Liver (tissue), 9 donors: ENCODE data around the gene PLAAT1. TPM values are rescaled to one million over a fixed set of nuclear protein-coding genes. Genes with fewer than 3 reads are reported as not detected.

Source experiments
- DNase-seq: peaks from one replicate; pipeline ENCODE4 v3.0.0-alpha.2; 2017; ENCODE audit warnings: low spot score
- H3K27ac ChIP-seq, 2 donors: one replicate each; pipeline ENCODE4 v1.7.0; 2013; ENCODE audit warnings: inconsistent platforms in 2 of 2, low read length in 2 of 2, control low read depth in 1 of 2, low read depth in 1 of 2, mild to moderate bottlenecking in 1 of 2
- H3K27me3 ChIP-seq, 4 donors: one replicate each; pipeline versions ENCODE4 v1.6.1 to v1.7.0; 2013; ENCODE audit warnings: low read length in 3 of 4, inconsistent platforms in 1 of 4, mild to moderate bottlenecking in 1 of 4, moderate library complexity in 1 of 4; ENCODE audit not compliant: control insufficient read depth in 4 of 4, insufficient read depth in 4 of 4
- H3K36me3 ChIP-seq, 4 donors: one replicate each; pipeline versions ENCODE4 v1.6.1 to v1.7.0; 2013; ENCODE audit warnings: low read length in 3 of 4, mild to moderate bottlenecking in 3 of 4, low read depth in 1 of 4, moderate library complexity in 1 of 4; ENCODE audit not compliant: control insufficient read depth in 4 of 4, insufficient read depth in 3 of 4
- H3K4me1 ChIP-seq, 4 donors: one replicate each; pipeline versions ENCODE4 v1.6.1 to v1.7.0; 2013; ENCODE audit warnings: low read length in 3 of 4, mild to moderate bottlenecking in 3 of 4, moderate library complexity in 1 of 4; ENCODE audit not compliant: control insufficient read depth in 4 of 4, insufficient read depth in 4 of 4
- H3K4me3 ChIP-seq, 3 donors: one replicate each; pipeline versions ENCODE4 v1.6.1 to v1.7.0; 2013; ENCODE audit warnings: low read length in 3 of 3, control low read depth in 1 of 3, low read depth in 1 of 3, mild to moderate bottlenecking in 1 of 3
- H3K9ac ChIP-seq, 2 donors: one replicate each; pipeline ENCODE4 v1.7.0; 2013; ENCODE audit warnings: low read length in 2 of 2, mild to moderate bottlenecking in 2 of 2, moderate library complexity in 2 of 2, control low read depth in 1 of 2, low read depth in 1 of 2
- H3K9me3 ChIP-seq, 4 donors: one replicate each; pipeline versions ENCODE4 v1.6.1 to v1.7.0; 2013; ENCODE audit warnings: low read length in 3 of 4; ENCODE audit not compliant: control insufficient read depth in 4 of 4
- EGR1 ChIP-seq, 2 donors: IDR thresholded peaks; 2 replicates each; pipeline ENCODE4 v1.6.1; 2016 to 2018; ENCODE audit warnings: antibody characterized with exemption in 2 of 2, low read depth in 2 of 2
- FOXA1 ChIP-seq: IDR thresholded peaks from 2 replicates; pipeline ENCODE4 v1.6.1; 2016; ENCODE audit warnings: antibody characterized with exemption
- FOXA2 ChIP-seq: IDR thresholded peaks from 2 replicates; pipeline ENCODE4 v1.6.1; 2016; ENCODE audit warnings: antibody characterized with exemption
- GABPA ChIP-seq, 2 donors: IDR thresholded peaks in 1 of 2; conservative IDR thresholded peaks in 1 of 2; 2 replicates each; pipeline ENCODE4 v1.6.1; 2016; ENCODE audit warnings: antibody characterized with exemption in 2 of 2, mild to moderate bottlenecking in 1 of 2, moderate library complexity in 1 of 2
- HNF4A ChIP-seq, 2 donors: conservative IDR thresholded peaks; 2 replicates each; pipeline ENCODE4 v1.6.1; 2016; ENCODE audit warnings: antibody characterized with exemption in 2 of 2, mild to moderate bottlenecking in 2 of 2
- HNF4G ChIP-seq: IDR thresholded peaks from 2 replicates; pipeline ENCODE4 v1.6.1; 2016; ENCODE audit warnings: antibody characterized with exemption
- JUND ChIP-seq, 2 donors: IDR thresholded peaks; 2 replicates each; pipeline ENCODE4 v1.6.1; 2016; ENCODE audit warnings: antibody characterized with exemption in 2 of 2
- NR2F2 ChIP-seq: IDR thresholded peaks from 2 replicates; pipeline ENCODE4 v1.6.1; 2016; ENCODE audit warnings: antibody characterized with exemption
- RAD21 ChIP-seq, 2 donors: IDR thresholded peaks; 2 replicates each; pipeline ENCODE4 v1.6.1; 2016; ENCODE audit warnings: antibody characterized with exemption in 2 of 2, mild to moderate bottlenecking in 2 of 2
- RXRA ChIP-seq, 2 donors: IDR thresholded peaks; 2 replicates each; pipeline ENCODE4 v1.6.1; 2017 to 2018; ENCODE audit warnings: antibody characterized with exemption in 2 of 2, mild to moderate bottlenecking in 1 of 2
- SP1 ChIP-seq: IDR thresholded peaks from 2 replicates; pipeline ENCODE4 v1.6.1; 2018; ENCODE audit warnings: antibody characterized with exemption, mild to moderate bottlenecking
- TAF1 ChIP-seq: conservative IDR thresholded peaks from 2 replicates; pipeline ENCODE4 v1.6.1; 2016; ENCODE audit warnings: antibody characterized with exemption, mild to moderate bottlenecking
- YY1 ChIP-seq: IDR thresholded peaks from 2 replicates; pipeline ENCODE4 v1.6.1; 2016; ENCODE audit warnings: antibody characterized with exemption, mild to moderate bottlenecking
- WGBS: extraction: QIAGEN DNeasy Blood & Tissue Kit; methylation state at CpG from one replicate; pipeline ENCODE4 v1.1.7; 2013; 5-methylcytosine and 5-hydroxymethylcytosine counted together
- polyA plus RNA-seq, 2 donors: library from polyadenylated mRNA; stranded (reverse) in 1 of 2; unstranded in 1 of 2; fragments of 200-250 nt in 1 of 2; fragments of >200 nt in 1 of 2; fragmentation: Nextera tagmentation in 1 of 2; extraction: Ambion mirVana in 1 of 2; gene quantifications; one replicate each; pipeline versions ENCODE4 v1.2.1 to v1.2.3, GENCODE V29; 2013 to 2015
- total RNA-seq, 2 donors: library from RNA; depleted of rRNA; stranded (reverse); fragments of >200 nt; gene quantifications; one replicate each; pipeline ENCODE4 v1.2.3, GENCODE V29; 2014
- TF ChIP-seq, protein P1 (sequence below): fragments of 150-350 bp; IDR thresholded peaks from 2 replicates; pipeline ENCODE4 v1.5.1; 2017; ENCODE audit warnings: improper control_type of control experiment, low read depth, low read length; ENCODE audit not compliant: missing input control
- TF ChIP-seq, protein P2 (sequence below): IDR thresholded peaks from 2 replicates; pipeline ENCODE4 v1.6.1; 2016; ENCODE audit warnings: antibody characterized with exemption
- TF ChIP-seq, protein P3 (sequence below): IDR thresholded peaks from 2 replicates; pipeline ENCODE4 v1.6.1; 2016; ENCODE audit warnings: antibody characterized with exemption
- donor health status: healthy.
- donor health status: healthy.
- donor health status: healthy.
- donor health status: healthy.
- donor health status: healthy.

PLAAT1 gene
- total and polyA plus RNA-seq, 4 donors, result 0.12 to 0.37 (median 0.19) TPM; not detected in 1

DNA sequence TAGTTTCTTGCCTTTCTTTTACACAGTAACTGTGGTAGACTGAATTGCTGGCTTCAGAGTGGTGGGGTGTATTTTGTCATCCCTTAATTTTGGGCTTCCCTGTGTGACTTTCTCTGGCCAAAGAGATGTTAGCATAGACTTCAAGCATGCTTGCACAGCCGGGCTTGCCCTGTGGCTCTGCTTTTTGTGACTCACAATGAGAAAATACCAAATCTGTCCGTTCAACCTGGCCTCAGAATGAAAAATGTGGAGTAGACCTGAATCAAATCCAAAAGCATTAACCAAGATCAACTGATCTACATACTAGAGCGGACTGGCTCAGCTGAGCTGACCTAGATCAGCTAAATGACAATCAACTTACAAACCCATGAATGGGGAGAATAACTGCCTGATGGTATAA, 51.4 kb downstream of the PLAAT1 start:
- no peak overlapping the region for H3K9ac ChIP-seq
- WGBS, result 63% methylated on average over 3 of the region's 3 CpGs
- H3K9me3 ChIP-seq, result peaks cover 2 to 11% (median 8%) of the 10 kb centered on the region in 4 donors
- no peak overlapping the region for H3K27ac ChIP-seq
- H3K36me3 ChIP-seq, result no peaks in the 10 kb centered on the region
- TF ChIP-seq TAF1 (no peak), RXRA (IDR thresholded peaks at IDR 0.05) (no peak), HNF4G (no peak), FOXA2 (no peak), NR2F2 (no peak), SP1 (no peak), EGR1 (IDR thresholded peaks at IDR 0.05; ENCODE audit: low read depth in 2 of 2) (no peak)
- TF ChIP-seq, protein P1, sequence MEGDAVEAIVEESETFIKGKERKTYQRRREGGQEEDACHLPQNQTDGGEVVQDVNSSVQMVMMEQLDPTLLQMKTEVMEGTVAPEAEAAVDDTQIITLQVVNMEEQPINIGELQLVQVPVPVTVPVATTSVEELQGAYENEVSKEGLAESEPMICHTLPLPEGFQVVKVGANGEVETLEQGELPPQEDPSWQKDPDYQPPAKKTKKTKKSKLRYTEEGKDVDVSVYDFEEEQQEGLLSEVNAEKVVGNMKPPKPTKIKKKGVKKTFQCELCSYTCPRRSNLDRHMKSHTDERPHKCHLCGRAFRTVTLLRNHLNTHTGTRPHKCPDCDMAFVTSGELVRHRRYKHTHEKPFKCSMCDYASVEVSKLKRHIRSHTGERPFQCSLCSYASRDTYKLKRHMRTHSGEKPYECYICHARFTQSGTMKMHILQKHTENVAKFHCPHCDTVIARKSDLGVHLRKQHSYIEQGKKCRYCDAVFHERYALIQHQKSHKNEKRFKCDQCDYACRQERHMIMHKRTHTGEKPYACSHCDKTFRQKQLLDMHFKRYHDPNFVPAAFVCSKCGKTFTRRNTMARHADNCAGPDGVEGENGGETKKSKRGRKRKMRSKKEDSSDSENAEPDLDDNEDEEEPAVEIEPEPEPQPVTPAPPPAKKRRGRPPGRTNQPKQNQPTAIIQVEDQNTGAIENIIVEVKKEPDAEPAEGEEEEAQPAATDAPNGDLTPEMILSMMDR, result no peak
- TF ChIP-seq, protein P2, sequence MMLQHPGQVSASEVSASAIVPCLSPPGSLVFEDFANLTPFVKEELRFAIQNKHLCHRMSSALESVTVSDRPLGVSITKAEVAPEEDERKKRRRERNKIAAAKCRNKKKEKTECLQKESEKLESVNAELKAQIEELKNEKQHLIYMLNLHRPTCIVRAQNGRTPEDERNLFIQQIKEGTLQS, result no peak
- TF ChIP-seq, protein P3, sequence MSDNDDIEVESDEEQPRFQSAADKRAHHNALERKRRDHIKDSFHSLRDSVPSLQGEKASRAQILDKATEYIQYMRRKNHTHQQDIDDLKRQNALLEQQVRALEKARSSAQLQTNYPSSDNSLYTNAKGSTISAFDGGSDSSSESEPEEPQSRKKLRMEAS, result no peak
- H3K27me3 ChIP-seq, result no peaks in the 10 kb centered on the region
- H3K4me3 ChIP-seq, result no peak overlapping the region
- DNase-seq, result no peak
- H3K4me1 ChIP-seq, result no peaks in the 10 kb centered on the region

DNA sequence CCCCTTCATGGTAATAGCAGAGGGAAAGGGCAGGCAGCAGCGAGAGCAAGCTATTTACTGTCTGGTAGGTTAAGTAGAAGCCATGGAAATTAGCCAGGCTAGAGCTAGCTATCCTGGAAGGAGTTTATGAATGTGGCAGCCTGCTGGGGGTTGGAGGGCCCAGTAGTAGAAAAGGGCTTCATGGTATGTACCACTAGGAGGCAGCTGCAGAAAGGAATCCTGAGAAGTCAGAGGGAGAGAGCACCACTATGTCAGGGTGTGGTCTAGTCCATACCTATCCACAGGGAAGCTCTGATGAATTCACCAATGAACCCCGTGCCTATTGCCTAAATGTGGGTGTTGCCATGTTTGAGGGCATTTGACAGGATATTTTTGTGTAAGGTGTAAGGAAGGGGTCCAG, 55.0 kb downstream of the PLAAT1 start:
- no peak overlapping the region for H3K27ac ChIP-seq
- no peak overlapping the region for H3K9ac ChIP-seq
- DNase-seq, result no peak
- H3K4me1 ChIP-seq, result no peaks in the 10 kb centered on the region
- peaks cover 2 to 11% (median 8%) of the 10 kb centered on the region in 4 donors for H3K9me3 ChIP-seq
- no peaks in the 10 kb centered on the region for H3K27me3 ChIP-seq
- no peak overlapping the region for H3K4me3 ChIP-seq
- 73% methylated on average over 2 of the region's 2 CpGs for WGBS
- TF ChIP-seq SP1 (no peak), JUND (IDR thresholded peaks at IDR 0.05) (no peak)
- H3K36me3 ChIP-seq, result no peaks in the 10 kb centered on the region

DNA sequence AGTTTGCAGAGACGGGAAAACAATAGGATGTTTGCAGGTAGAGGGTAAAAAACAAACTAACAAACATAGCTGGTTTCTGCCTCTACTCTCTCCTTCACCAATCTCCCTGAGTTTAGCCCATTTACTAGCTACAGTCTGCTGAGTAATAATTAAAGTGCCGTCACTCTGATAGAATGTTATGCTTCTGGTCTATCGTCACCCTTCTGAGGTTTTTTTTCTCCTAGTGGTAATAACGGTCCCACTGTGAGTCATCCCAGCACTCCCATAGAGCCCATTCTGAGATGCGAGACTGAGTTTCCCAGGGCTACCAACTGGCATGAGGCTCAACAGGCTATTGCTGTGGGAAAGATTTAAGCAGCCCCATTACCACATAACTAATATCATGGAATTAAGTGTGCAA, 56.4 kb downstream of the PLAAT1 start:
- Histone ChIP-seq H3K4me3 (no peak overlapping the region), H3K27ac (no peak overlapping the region), H3K9me3 (peaks cover 0 to 7% (median 2%) of the 10 kb centered on the region in 4 donors), H3K4me1 (no peaks in the 10 kb centered on the region), H3K9ac (no peak overlapping the region), H3K27me3 (no peaks in the 10 kb centered on the region), H3K36me3 (no peaks in the 10 kb centered on the region)
- WGBS, result 80% methylated on average over 5 of the region's 5 CpGs
- TF ChIP-seq FOXA2, result no peak
- TF ChIP-seq NR2F2, result no peak
- TF ChIP-seq, protein P1, result no peak
- TF ChIP-seq, protein P3, result no peak
- TF ChIP-seq HNF4A (conservative IDR thresholded peaks at IDR 0.05), result no peak
- no peak for TF ChIP-seq YY1
- TF ChIP-seq HNF4G, result no peak
- TF ChIP-seq RXRA (IDR thresholded peaks at IDR 0.05), result no peak
- TF ChIP-seq, protein P2, result no peak
- no peak for TF ChIP-seq SP1
- no peak for TF ChIP-seq RAD21 (IDR thresholded peaks at IDR 0.05)
- no peak for TF ChIP-seq JUND (IDR thresholded peaks at IDR 0.05)
- TF ChIP-seq GABPA (IDR thresholded peaks at IDR 0.05 in 1 of 2, conservative IDR thresholded peaks at IDR 0.05 in 1 of 2), result no peak
- TF ChIP-seq TAF1, result no peak
- TF ChIP-seq FOXA1, result no peak
- no peak for TF ChIP-seq EGR1 (IDR thresholded peaks at IDR 0.05; ENCODE audit: low read depth in 2 of 2)
- no peak for DNase-seq
